Vagina (tissue), 2 donors: ENCODE measurements around the gene ALDOC.

Source experiments
- POLR2A ChIP-seq, 2 donors: fragments of 450-650 bp; IDR thresholded peaks; one replicate each; pipeline ENCODE4 v1.6.1; 2017; ENCODE audit warnings: antibody characterized with exemption in 2 of 2, mild to moderate bottlenecking in 2 of 2, moderate library complexity in 2 of 2
- TF ChIP-seq, protein P1 (sequence below), 3 experiments: fragments of 450-650 bp in 2 of 3; fragments of 200-600 bp in 1 of 3; sonication (generic) in 1 of 3; IDR thresholded peaks; one replicate each; pipeline ENCODE4 v1.5.1; 2017 to 2019; ENCODE audit warnings: antibody characterized with exemption in 3 of 3, mild to moderate bottlenecking in 2 of 3, moderate library complexity in 2 of 3

DNA sequence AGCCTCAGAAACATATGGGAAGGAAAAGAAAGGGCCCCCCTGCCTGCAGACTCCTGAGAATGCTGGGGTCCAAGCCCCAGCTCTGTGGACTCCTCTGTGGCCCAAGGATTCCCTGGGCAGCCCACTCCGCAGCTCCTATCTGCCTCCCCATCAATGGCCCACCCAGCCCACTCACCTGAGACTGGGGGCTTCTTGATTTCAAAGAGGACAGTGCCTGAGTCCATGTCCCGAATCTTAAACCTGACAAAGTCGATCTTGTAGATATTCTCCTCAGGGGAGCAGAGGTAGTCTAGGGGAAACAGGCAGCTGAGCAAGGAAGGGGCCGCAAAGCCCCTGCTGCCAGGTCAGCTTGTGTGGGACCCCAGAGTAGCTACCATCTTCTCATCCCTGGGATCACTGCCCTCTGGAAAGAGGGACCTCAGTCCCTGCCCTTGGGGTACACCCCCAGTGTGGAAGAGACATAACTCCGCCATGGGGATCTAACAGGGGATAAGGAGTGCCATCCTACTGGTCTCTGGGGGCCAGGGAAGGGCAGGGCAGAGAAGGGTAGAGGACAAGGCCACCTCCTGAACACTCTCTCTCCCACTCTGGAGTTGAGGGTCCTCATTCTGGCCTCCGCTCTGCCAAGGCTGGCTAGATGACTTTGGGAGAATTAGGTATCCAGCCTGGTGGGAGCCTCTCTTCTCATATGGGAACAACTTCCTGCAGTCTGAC, 28.1 kb downstream of the ALDOC start:
- TF ChIP-seq, protein P1, sequence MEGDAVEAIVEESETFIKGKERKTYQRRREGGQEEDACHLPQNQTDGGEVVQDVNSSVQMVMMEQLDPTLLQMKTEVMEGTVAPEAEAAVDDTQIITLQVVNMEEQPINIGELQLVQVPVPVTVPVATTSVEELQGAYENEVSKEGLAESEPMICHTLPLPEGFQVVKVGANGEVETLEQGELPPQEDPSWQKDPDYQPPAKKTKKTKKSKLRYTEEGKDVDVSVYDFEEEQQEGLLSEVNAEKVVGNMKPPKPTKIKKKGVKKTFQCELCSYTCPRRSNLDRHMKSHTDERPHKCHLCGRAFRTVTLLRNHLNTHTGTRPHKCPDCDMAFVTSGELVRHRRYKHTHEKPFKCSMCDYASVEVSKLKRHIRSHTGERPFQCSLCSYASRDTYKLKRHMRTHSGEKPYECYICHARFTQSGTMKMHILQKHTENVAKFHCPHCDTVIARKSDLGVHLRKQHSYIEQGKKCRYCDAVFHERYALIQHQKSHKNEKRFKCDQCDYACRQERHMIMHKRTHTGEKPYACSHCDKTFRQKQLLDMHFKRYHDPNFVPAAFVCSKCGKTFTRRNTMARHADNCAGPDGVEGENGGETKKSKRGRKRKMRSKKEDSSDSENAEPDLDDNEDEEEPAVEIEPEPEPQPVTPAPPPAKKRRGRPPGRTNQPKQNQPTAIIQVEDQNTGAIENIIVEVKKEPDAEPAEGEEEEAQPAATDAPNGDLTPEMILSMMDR (IDR thresholded peaks at IDR 0.05): no peak
- no peak for TF ChIP-seq POLR2A (IDR thresholded peaks at IDR 0.05)
